ENCODE data around the gene NUAK1.

The NUAK1 gene

GRCh38 chr12:106082216-106083175 lies 56.3 kb downstream of the NUAK1 start:
- no peak overlapping the region for H2AFZ ChIP-seq (ENCODE audit: low read depth)
- no peak overlapping the region for H3K4me3 ChIP-seq (IDR thresholded peaks at IDR 0.05; ENCODE audit: insufficient read depth, low read depth, low read length)
- H3K4me2 ChIP-seq = no peak overlapping the region
- no peaks in the 10 kb centered on the region for H4K20me1 ChIP-seq (ENCODE audit: insufficient read depth)
- no peak overlapping the region for H3K27ac ChIP-seq
- H3K36me3 ChIP-seq (ENCODE audit: insufficient read depth) = 0 out of 2 replicates have a peak, but pooled peaks cover 2% of the 10 kb centered on the region
- H3K9ac ChIP-seq = no peak overlapping the region
- TF ChIP-seq, protein P1, sequence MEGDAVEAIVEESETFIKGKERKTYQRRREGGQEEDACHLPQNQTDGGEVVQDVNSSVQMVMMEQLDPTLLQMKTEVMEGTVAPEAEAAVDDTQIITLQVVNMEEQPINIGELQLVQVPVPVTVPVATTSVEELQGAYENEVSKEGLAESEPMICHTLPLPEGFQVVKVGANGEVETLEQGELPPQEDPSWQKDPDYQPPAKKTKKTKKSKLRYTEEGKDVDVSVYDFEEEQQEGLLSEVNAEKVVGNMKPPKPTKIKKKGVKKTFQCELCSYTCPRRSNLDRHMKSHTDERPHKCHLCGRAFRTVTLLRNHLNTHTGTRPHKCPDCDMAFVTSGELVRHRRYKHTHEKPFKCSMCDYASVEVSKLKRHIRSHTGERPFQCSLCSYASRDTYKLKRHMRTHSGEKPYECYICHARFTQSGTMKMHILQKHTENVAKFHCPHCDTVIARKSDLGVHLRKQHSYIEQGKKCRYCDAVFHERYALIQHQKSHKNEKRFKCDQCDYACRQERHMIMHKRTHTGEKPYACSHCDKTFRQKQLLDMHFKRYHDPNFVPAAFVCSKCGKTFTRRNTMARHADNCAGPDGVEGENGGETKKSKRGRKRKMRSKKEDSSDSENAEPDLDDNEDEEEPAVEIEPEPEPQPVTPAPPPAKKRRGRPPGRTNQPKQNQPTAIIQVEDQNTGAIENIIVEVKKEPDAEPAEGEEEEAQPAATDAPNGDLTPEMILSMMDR (conservative IDR thresholded peaks at IDR 0.05; ENCODE audit: low read depth, low read length) = no peak
- H3K27me3 ChIP-seq (ENCODE audit: insufficient read depth, low read depth) = no peaks in the 10 kb centered on the region
- no peaks in the 10 kb centered on the region for H3K4me1 ChIP-seq (ENCODE audit: low read depth, poor library complexity, severe bottlenecking)
- H3K79me2 ChIP-seq (ENCODE audit: insufficient read depth, low read depth) = no peaks in the 10 kb centered on the region

GRCh38 chr12:106081606-106082005 lies 57.1 kb downstream of the NUAK1 start:
- no peak overlapping the region for H3K27ac ChIP-seq
- no peaks in the 10 kb centered on the region for H3K4me1 ChIP-seq (ENCODE audit: low read depth, poor library complexity, severe bottlenecking)
- no peak overlapping the region for H3K9ac ChIP-seq
- no peak overlapping the region for H3K4me3 ChIP-seq (IDR thresholded peaks at IDR 0.05; ENCODE audit: insufficient read depth, low read depth, low read length)
- no peaks in the 10 kb centered on the region for H4K20me1 ChIP-seq (ENCODE audit: insufficient read depth)
- no peak overlapping the region for H3K4me2 ChIP-seq
- 0 out of 2 replicates have a peak, but pooled peaks cover 2% of the 10 kb centered on the region for H3K36me3 ChIP-seq (ENCODE audit: insufficient read depth)
- TF ChIP-seq, protein P1 (conservative IDR thresholded peaks at IDR 0.05; ENCODE audit: low read depth, low read length) = no peak
- no peaks in the 10 kb centered on the region for H3K79me2 ChIP-seq (ENCODE audit: insufficient read depth, low read depth)
- H3K27me3 ChIP-seq (ENCODE audit: insufficient read depth, low read depth) = no peaks in the 10 kb centered on the region
- H2AFZ ChIP-seq (ENCODE audit: low read depth) = no peak overlapping the region

DNA sequence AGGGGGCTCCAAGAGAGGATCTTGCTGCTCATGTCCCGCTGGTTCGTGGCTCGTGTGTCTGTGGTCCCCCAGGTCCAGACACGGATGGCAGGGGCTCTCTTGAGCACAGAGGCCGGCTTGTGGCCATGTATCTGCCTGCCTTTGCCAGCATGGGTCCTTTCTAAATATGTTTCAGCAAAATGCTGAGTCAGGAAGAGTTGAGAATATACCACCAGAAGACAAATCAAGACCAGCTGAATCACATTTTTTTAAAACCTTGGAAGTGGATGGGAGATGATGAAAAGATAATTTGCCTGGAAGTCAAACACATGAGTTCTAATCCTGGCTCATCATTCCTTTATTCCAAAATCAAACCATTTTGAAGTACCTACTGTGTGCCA lies 58.0 kb downstream of the NUAK1 start:
- H3K4me3 ChIP-seq (IDR thresholded peaks at IDR 0.05; ENCODE audit: insufficient read depth, low read depth, low read length) = no peak overlapping the region
- no peak overlapping the region for H3K4me2 ChIP-seq
- 0 out of 2 replicates have a peak, but pooled peaks cover 2% of the 10 kb centered on the region for H3K36me3 ChIP-seq (ENCODE audit: insufficient read depth)
- no peaks in the 10 kb centered on the region for H3K79me2 ChIP-seq (ENCODE audit: insufficient read depth, low read depth)
- H3K4me1 ChIP-seq (ENCODE audit: low read depth, poor library complexity, severe bottlenecking) = no peaks in the 10 kb centered on the region
- H3K27me3 ChIP-seq (ENCODE audit: insufficient read depth, low read depth) = no peaks in the 10 kb centered on the region
- H4K20me1 ChIP-seq (ENCODE audit: insufficient read depth) = no peaks in the 10 kb centered on the region
- no peak overlapping the region for H2AFZ ChIP-seq (ENCODE audit: low read depth)
- H3K27ac ChIP-seq = no peak overlapping the region
- H3K9ac ChIP-seq = no peak overlapping the region
- TF ChIP-seq, protein P1 (conservative IDR thresholded peaks at IDR 0.05; ENCODE audit: low read depth, low read length) = no peak

DNA sequence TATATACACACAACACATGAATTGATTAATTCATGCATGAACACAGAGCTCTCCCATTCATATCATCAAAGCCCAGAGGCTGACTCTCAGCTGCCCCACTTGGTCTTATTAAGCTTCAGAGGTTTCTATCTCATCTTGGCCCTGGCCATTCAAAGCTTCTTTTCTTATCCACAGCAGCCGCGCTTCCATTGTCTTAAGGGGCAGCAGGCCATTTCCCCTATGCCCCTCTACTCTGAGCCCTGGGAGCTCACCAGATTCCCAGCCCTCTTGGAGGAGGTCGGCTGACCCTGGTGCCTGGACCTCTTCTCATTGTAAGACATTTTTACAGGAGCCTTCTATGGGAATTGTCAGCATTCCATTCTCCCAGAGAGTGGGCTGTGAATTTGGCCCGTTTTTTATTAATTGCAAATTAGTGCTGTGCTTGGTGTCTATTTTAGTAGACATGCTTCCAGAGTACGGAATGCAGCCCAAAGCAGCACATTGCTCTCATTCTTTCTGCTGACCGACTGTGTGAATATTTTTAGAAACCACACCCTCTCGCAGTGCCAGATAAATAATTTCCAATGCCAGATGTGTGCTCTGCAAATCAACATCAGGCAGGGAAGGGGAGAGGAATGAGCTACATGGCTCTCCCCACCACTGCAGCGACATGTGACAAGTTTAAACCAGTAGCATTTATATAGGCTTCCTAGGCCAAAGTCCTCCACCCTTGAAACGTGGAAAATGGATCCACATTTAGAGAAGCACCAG lies 58.5 kb downstream of the NUAK1 start:
- Histone ChIP-seq H3K36me3 (ENCODE audit: insufficient read depth) (0 out of 2 replicates have a peak, but pooled peaks cover 2% of the 10 kb centered on the region), H3K27ac (no peak overlapping the region)

More for the DNA sequence above, 58.5 kb downstream of the NUAK1 start:
- H3K9ac ChIP-seq = no peak overlapping the region
- TF ChIP-seq, protein P1 (conservative IDR thresholded peaks at IDR 0.05; ENCODE audit: low read depth, low read length) = no peak
- H3K27me3 ChIP-seq (ENCODE audit: insufficient read depth, low read depth) = no peaks in the 10 kb centered on the region
- H3K4me3 ChIP-seq (IDR thresholded peaks at IDR 0.05; ENCODE audit: insufficient read depth, low read depth, low read length) = no peak overlapping the region
- no peak overlapping the region for H3K4me2 ChIP-seq
- no peaks in the 10 kb centered on the region for H3K79me2 ChIP-seq (ENCODE audit: insufficient read depth, low read depth)
- no peaks in the 10 kb centered on the region for H4K20me1 ChIP-seq (ENCODE audit: insufficient read depth)
- no peak overlapping the region for H2AFZ ChIP-seq (ENCODE audit: low read depth)
- no peaks in the 10 kb centered on the region for H3K4me1 ChIP-seq (ENCODE audit: low read depth, poor library complexity, severe bottlenecking)

All from KMS-11 (cell line).